IMR-90 (cell line): ENCODE results near the gene RNF151. TPM values are rescaled to one million over a fixed set of nuclear protein-coding genes. Genes with fewer than 3 reads are reported as not detected.

Source experiments
- ATAC-seq: fragments of 200-7000 bp; cut with Tn5 transposase; 2 replicates; pipeline ENCODE4 v1.9.1; 2020; ENCODE audit warnings: low read depth, mild to moderate bottlenecking, moderate library complexity
- BruUV-seq: library from RNA; stranded (reverse); fragments of 400-500 nt; replicated peaks from 2 replicates; lab custom pipeline; 2021; lab: Mats Ljungman, UMichigan
- CTCF ChIA-PET: fragments of 300-600 bp; formaldehyde crosslinking; extraction: SDS; loops from one replicate; lab custom pipeline; 2021; ENCODE audit warnings: antibody characterized with exemption; lab: Yijun Ruan, JAX
- POLR2A ChIA-PET: fragments of 300-600 bp; sonication (Branson Sonifier 250); formaldehyde crosslinking; loops from one replicate; lab custom pipeline; 2022; ENCODE audit warnings: antibody characterized with exemption; ENCODE audit not compliant: unreplicated experiment; lab: Charles Lee
- DNase-seq: peaks from one replicate; pipeline ENCODE4 v3.0.0; 2013
- H2AFZ ChIP-seq: replicated peaks from 2 replicates; pipeline ENCODE3; 2013; ENCODE audit warnings: low read length, mild to moderate bottlenecking; ENCODE audit not compliant: poor library complexity
- H2AK5ac ChIP-seq: 2 replicates; pipeline ENCODE4 v1.6.1; 2013; ENCODE audit warnings: low read depth, low read length, inconsistent platforms
- H2AK9ac ChIP-seq: replicated peaks from 2 replicates; pipeline ENCODE3; 2013; ENCODE audit warnings: mild to moderate bottlenecking, low read depth, low read length, moderate library complexity; ENCODE audit not compliant: poor library complexity
- H2BK120ac ChIP-seq: 2 replicates; pipeline ENCODE4 v1.6.1; 2013; ENCODE audit warnings: low read depth, low read length, inconsistent platforms
- H2BK15ac ChIP-seq: 3 replicates; pipeline ENCODE4 v1.6.1; 2013; ENCODE audit warnings: low read depth, low read length, inconsistent platforms
- H2BK20ac ChIP-seq: 2 replicates; pipeline ENCODE4 v1.6.1; 2013; ENCODE audit warnings: low read depth, mild to moderate bottlenecking, inconsistent platforms, low read length, moderate library complexity
- H2BK5ac ChIP-seq: 2 replicates; pipeline ENCODE4 v1.6.1; 2013; ENCODE audit warnings: mild to moderate bottlenecking, low read depth, low read length, inconsistent platforms; ENCODE audit not compliant: poor library complexity, severe bottlenecking
- H3K14ac ChIP-seq: replicated peaks from 2 replicates; pipeline ENCODE4 v1.6.1; 2013; ENCODE audit warnings: low read depth, low read length, inconsistent platforms
- H3K18ac ChIP-seq: 2 replicates; pipeline ENCODE4 v1.6.1; 2013; ENCODE audit warnings: low read depth, low read length, control low read depth
- H3K23ac ChIP-seq: 2 replicates; pipeline ENCODE4 v1.6.1; 2013; ENCODE audit warnings: low read depth, low read length, inconsistent platforms
- H3K27ac ChIP-seq: 2 replicates; pipeline ENCODE4 v1.5.1; 2013; ENCODE audit warnings: mild to moderate bottlenecking, control low read depth, low read length; ENCODE audit not compliant: insufficient read depth
- H3K27me3 ChIP-seq: 2 replicates; pipeline ENCODE4 v1.6.1; 2013; ENCODE audit warnings: low read length; ENCODE audit not compliant: control insufficient read depth, insufficient read depth
- H3K36me3 ChIP-seq: 2 replicates; pipeline ENCODE4 v1.6.1; 2013; ENCODE audit warnings: low read length, mixed read lengths; ENCODE audit not compliant: control insufficient read depth, insufficient read depth
- H3K4ac ChIP-seq: 2 replicates; pipeline ENCODE4 v1.6.1; 2013; ENCODE audit warnings: low read depth, low read length, inconsistent platforms
- H3K4me1 ChIP-seq: 2 replicates; pipeline ENCODE4 v1.6.1; 2013; ENCODE audit warnings: low read length, mixed read lengths; ENCODE audit not compliant: control insufficient read depth, insufficient read depth
- H3K4me2 ChIP-seq: 2 replicates; pipeline ENCODE4 v1.6.1; 2013; ENCODE audit warnings: low read depth, mild to moderate bottlenecking, control low read depth, low read length, moderate library complexity
- H3K4me3 ChIP-seq: 2 replicates; pipeline ENCODE4 v1.5.1; 2013; ENCODE audit warnings: low read depth, mild to moderate bottlenecking, control low read depth, low read length, moderate library complexity; ENCODE audit not compliant: insufficient read depth
- H3K56ac ChIP-seq: 2 replicates; pipeline ENCODE4 v1.6.1; 2013; ENCODE audit warnings: low read length, inconsistent platforms; ENCODE audit not compliant: insufficient read depth; ENCODE audit errors: extremely low read depth
- H3K79me1 ChIP-seq, 2 experiments: 2 replicates each; pipeline ENCODE4 v1.6.1; 2013; ENCODE audit warnings: low read length in 2 of 2, inconsistent platforms in 1 of 2, low read depth in 1 of 2
- H3K9ac ChIP-seq: 2 replicates; pipeline ENCODE4 v1.6.1; 2013; ENCODE audit warnings: low read depth, low read length, control low read depth
- H3K9me1 ChIP-seq: 2 replicates; pipeline ENCODE4 v1.6.1; 2013; ENCODE audit warnings: low read length, inconsistent platforms; ENCODE audit not compliant: insufficient read depth
- H3K9me3 ChIP-seq: 2 replicates; pipeline ENCODE4 v1.6.1; 2013; ENCODE audit warnings: low read length; ENCODE audit not compliant: control insufficient read depth, insufficient read depth
- H4K20me1 ChIP-seq: 2 replicates; pipeline ENCODE4 v1.6.1; 2013; ENCODE audit warnings: low read length, inconsistent platforms; ENCODE audit not compliant: insufficient read depth
- H4K5ac ChIP-seq: 2 replicates; pipeline ENCODE4 v1.6.1; 2013; ENCODE audit warnings: mild to moderate bottlenecking, low read depth, low read length, control low read depth
- H4K8ac ChIP-seq, 2 experiments: 2 replicates each; pipeline ENCODE4 v1.6.1; 2013; ENCODE audit warnings: low read depth in 2 of 2, low read length in 2 of 2, control low read depth in 1 of 2, inconsistent platforms in 1 of 2
- H4K91ac ChIP-seq: 2 replicates; pipeline ENCODE4 v1.6.1; 2013; ENCODE audit warnings: low read depth, low read length, inconsistent platforms; ENCODE audit not compliant: insufficient read depth
- CHD1 ChIP-seq: IDR thresholded peaks from 2 replicates; pipeline ENCODE4 v1.6.1; 2012; ENCODE audit warnings: low read depth, low read length, improper control_type of control experiment
- MAFK ChIP-seq: IDR thresholded peaks from 2 replicates; pipeline ENCODE4 v1.6.1; 2012; ENCODE audit warnings: low read depth, low read length, improper control_type of control experiment
- SMC3 ChIP-seq: fragments of 150-350 bp; IDR thresholded peaks from 2 replicates; pipeline ENCODE4 v1.6.1; 2016; ENCODE audit warnings: low read depth, mild to moderate bottlenecking, antibody characterized with exemption, low read length, moderate library complexity
- WGBS, 2 experiments: methylation state at CpG; one replicate each; pipeline versions ENCODE4 v1.1.5 to v1.1.7; 2013; ENCODE audit warnings: missing lambda C conversion rate in 2 of 2; ENCODE audit not compliant: insufficient read length in 1 of 2; ENCODE audit errors: extremely low coverage in 2 of 2; 5-methylcytosine and 5-hydroxymethylcytosine counted together
- dilution Hi-C: fragments of 300-500 bp; cut with HindIII; formaldehyde crosslinking; loops from one replicate; pipeline ENCODE4 v1.14.3; 2018; ENCODE audit warnings: low sequenced_read_pairs; ENCODE audit not compliant: unreplicated experiment
- in situ Hi-C: fragments of 300-500 bp; cut with MboI; formaldehyde crosslinking; loops from 3 replicates; pipeline ENCODE4 v1.14.3; 2019; ENCODE audit warnings: low sequenced_read_pairs, inconsistent platforms, mixed read lengths
- intact Hi-C: fragments of 100-400 bp; cut with micrococcal nuclease; formaldehyde crosslinking; loops from 2 replicates; pipeline ENCODE4 v1.10.0; 2022
- polyA plus RNA-seq, 3 experiments: library from polyadenylated mRNA; depleted of rRNA; stranded (reverse); fragments of >200 nt; gene quantifications; 2 replicates each; pipeline ENCODE4 v1.2.3, GENCODE V29; 2012; ENCODE audit warnings: low replicate concordance in 1 of 3
- total RNA-seq: library from RNA; depleted of rRNA; stranded (reverse); fragments of >200 nt; gene quantifications from 2 replicates; pipeline ENCODE4 v1.2.3, GENCODE V29; 2012
- TF ChIP-seq, protein P1 (sequence below): fragments of 150-350 bp; IDR thresholded peaks from 2 replicates; pipeline ENCODE4 v1.6.1; 2016; ENCODE audit warnings: low read depth, mild to moderate bottlenecking, low read length, moderate library complexity, borderline replicate concordance

RNF151 gene
- total and polyA plus RNA-seq, 2 of the 4 experiments (the other 2 are of a cell fraction) = not detected

DNA sequence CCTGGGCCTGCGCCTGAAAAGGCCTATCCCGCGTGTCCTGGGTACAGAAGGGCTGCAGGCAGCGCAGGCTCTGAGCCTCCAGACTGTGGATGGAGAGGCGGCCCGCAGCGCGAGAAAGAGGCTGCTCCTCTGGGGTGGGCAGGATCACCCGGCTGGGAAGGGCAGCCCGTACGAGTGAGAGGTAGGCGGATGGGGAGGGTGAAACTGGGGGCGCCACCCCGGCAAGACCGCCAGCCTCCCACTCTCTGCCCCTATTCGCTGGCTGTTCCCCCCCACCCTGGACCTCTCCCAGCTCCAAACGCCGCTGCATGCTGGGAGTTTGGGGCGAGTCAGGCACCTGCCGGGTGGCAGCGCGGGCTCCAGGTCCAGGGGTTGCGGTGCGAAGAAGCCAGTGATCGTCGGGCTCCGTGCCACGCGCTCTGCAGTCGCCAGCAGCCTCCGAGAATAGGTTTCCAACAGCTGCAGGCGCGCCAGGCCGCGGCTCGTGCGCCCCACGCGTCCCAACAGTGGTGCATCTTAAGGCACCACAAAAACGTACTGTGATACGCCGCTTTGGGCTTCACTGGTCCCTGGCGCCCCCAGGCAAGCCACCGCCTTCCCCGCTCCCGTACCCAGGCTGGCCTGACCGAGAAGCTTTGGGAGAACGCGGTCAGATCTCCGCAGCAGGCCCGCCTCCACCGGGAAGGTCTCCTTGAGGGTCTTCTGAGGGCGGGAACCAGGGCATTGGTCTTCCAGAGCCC lies 13.5 kb downstream of the RNF151 start (continued):
- no peak for TF ChIP-seq MAFK

DNA sequence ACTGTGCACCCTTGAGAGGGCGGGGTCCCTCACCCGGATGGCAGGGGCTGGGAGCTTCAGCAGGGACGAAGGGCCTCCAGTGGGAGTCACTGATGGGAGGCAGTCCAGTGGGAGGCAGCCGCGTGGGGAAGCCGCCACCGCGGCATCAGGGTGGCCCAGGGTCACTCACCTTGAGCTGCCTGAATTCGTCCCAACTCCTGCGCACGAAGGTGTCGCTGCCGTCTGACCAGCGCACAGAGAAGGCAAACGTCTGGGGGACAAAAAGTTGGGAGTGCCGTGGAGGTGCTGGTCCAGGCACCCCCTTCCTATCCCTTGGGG lies 14.1 kb downstream of the RNF151 start:
- H3K23ac ChIP-seq = no peak overlapping the region
- dilution Hi-C loops = no loop called here
- H3K4ac ChIP-seq = no peak overlapping the region
- no peak overlapping the region for H3K27ac ChIP-seq
- H3K27me3 ChIP-seq = peaks cover 31% of the 10 kb centered on the region; the same call in 1 of the 2 replicates
- 12% methylated on average over 5 of the region's 16 CpGs; no CpG with 5 or more reads in 1 of the 2 experiments for WGBS, 2 experiments
- H4K8ac ChIP-seq = no peak overlapping the region
- H4K20me1 ChIP-seq = no peaks in the 10 kb centered on the region; the same call in none of the 2 replicates
- in situ Hi-C loops = no loop called here
- peaks cover 8% of the 10 kb centered on the region for H3K4me1 ChIP-seq
- H3K9me3 ChIP-seq = no peaks in the 10 kb centered on the region
- H2BK120ac ChIP-seq = no peak overlapping the region
- BruUV-seq = no TSS peak
- peaks cover 12 to 13% of the 10 kb centered on the region in 2 experiments for H3K79me1 ChIP-seq
- ATAC-seq = no peak
- H4K91ac ChIP-seq = no peak overlapping the region
- DNase-seq = no peak
- no peak overlapping the region for H3K18ac ChIP-seq
- no peak overlapping the region for H3K14ac ChIP-seq
- H3K9me1 ChIP-seq = peaks cover 8% of the 10 kb centered on the region
- H2AK9ac ChIP-seq = no peak overlapping the region
- no peak overlapping the region for H2AK5ac ChIP-seq
- no peak overlapping the region for H2AFZ ChIP-seq
- no peak overlapping the region for H3K4me2 ChIP-seq
- intact Hi-C loops = no loop called here
- no peak overlapping the region for H2BK20ac ChIP-seq
- H3K36me3 ChIP-seq = peaks cover 34% of the 10 kb centered on the region
- H2BK15ac ChIP-seq = no peak overlapping the region
- CTCF ChIA-PET = interaction anchor here (1.3 kb wide), 2 partner anchors 23 to 159 kb away, joined by 3 to 5 read pairs; no protein-coding TSS in a partner anchor
- H3K56ac ChIP-seq = no peak overlapping the region
- POLR2A ChIA-PET = no interaction called here
- H4K5ac ChIP-seq = no peak overlapping the region
- TF ChIP-seq, protein P1, sequence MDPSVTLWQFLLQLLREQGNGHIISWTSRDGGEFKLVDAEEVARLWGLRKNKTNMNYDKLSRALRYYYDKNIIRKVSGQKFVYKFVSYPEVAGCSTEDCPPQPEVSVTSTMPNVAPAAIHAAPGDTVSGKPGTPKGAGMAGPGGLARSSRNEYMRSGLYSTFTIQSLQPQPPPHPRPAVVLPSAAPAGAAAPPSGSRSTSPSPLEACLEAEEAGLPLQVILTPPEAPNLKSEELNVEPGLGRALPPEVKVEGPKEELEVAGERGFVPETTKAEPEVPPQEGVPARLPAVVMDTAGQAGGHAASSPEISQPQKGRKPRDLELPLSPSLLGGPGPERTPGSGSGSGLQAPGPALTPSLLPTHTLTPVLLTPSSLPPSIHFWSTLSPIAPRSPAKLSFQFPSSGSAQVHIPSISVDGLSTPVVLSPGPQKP = no peak
- TF ChIP-seq SMC3 (no peak), CHD1 (no peak)
- H3K4me3 ChIP-seq = no peak overlapping the region
- H3K9ac ChIP-seq = no peak overlapping the region
- H2BK5ac ChIP-seq = no peak overlapping the region
